HCT116 (cell line): Measurements from ENCODE around the gene UQCRHL. TPM values are rescaled to one million over a fixed set of nuclear protein-coding genes. Genes with fewer than 3 reads are reported as not detected.

ENCODE experiments used
- total RNA-seq: library from RNA; stranded (reverse); gene quantifications from one replicate; pipeline ENCODE4 v1.2.1, GENCODE V29; 2021; ENCODE audit not compliant: unreplicated experiment

UQCRHL gene
- total RNA-seq, 1 experiment from 2014 or later: 2.5 TPM

Other genes with a start within 250 kb of the UQCRHL start
- gene AGMAT, start 222.6 kb downstream of the UQCRHL start, total RNA-seq: not detected
- 26.3 TPM for gene DDI2, start 190.2 kb downstream of the UQCRHL start, total RNA-seq
- gene PLEKHM2, start 123.3 kb downstream of the UQCRHL start, total RNA-seq: 38.5 TPM
- 0.59 TPM for gene SLC25A34, start 71.4 kb downstream of the UQCRHL start, total RNA-seq
- gene TMEM82, start 65.2 kb downstream of the UQCRHL start, total RNA-seq: not detected
- 6.0 TPM for gene FBLIM1, start 48.9 kb downstream of the UQCRHL start, total RNA-seq
- 58.6 TPM for gene SPEN, start 40.1 kb upstream of the UQCRHL start, total RNA-seq
- 31.6 TPM for gene ZBTB17, start 168.5 kb upstream of the UQCRHL start, total RNA-seq
- gene SRARP, start 196.6 kb upstream of the UQCRHL start, total RNA-seq: not detected
- 0.27 TPM for gene HSPB7, start 210.4 kb upstream of the UQCRHL start, total RNA-seq
- gene CLCNKA, start 214.4 kb upstream of the UQCRHL start, total RNA-seq: 0.10 TPM
- gene CLCNKB, start 236.1 kb upstream of the UQCRHL start, total RNA-seq: 0.81 TPM